HL-60 (cell line): ENCODE data around the gene IRAG1.

Experiments
- DNase-seq, 2 experiments: peaks; one replicate each; pipeline ENCODE4 v3.0.0-alpha.2; 2010 to 2020; ENCODE audit warnings: low read depth in 1 of 2, low spot score in 1 of 2
- H3K27ac ChIP-seq: fragments of 250-450 bp; sonication (Bioruptor Pico); replicated peaks from 2 replicates; pipeline ENCODE4 v1.5.1; 2020; ENCODE audit warnings: mild to moderate bottlenecking, moderate library complexity
- H3K27me3 ChIP-seq: fragments of 250-450 bp; sonication (Bioruptor Pico); 2 replicates; pipeline ENCODE4 v1.5.1; 2021; ENCODE audit warnings: mild to moderate bottlenecking, moderate library complexity; ENCODE audit not compliant: insufficient read depth, poor library complexity, severe bottlenecking
- H3K4me3 ChIP-seq: replicated peaks from 2 replicates; pipeline ENCODE4 v1.5.1; 2011; ENCODE audit warnings: mild to moderate bottlenecking, control low read depth, low read length; ENCODE audit not compliant: insufficient read depth
- GABPA ChIP-seq: IDR thresholded peaks from 2 replicates; pipeline ENCODE4 v1.6.1; 2012; ENCODE audit warnings: low read depth
- POLR2AphosphoS5 ChIP-seq: IDR thresholded peaks from 2 replicates; pipeline ENCODE4 v1.6.1; 2012; ENCODE audit warnings: low read depth
- SPI1 ChIP-seq: IDR thresholded peaks from 2 replicates; pipeline ENCODE4 v1.6.1; 2012; ENCODE audit warnings: low read depth, mild to moderate bottlenecking, borderline replicate concordance
- TF ChIP-seq, protein P1 (sequence below): IDR thresholded peaks from 2 replicates; pipeline ENCODE4 v1.6.1; 2012; ENCODE audit warnings: low read depth; ENCODE audit not compliant: insufficient replicate concordance
- TF ChIP-seq, protein P2 (sequence below): IDR thresholded peaks from one replicate; pipeline ENCODE4 v1.5.1; 2011; ENCODE audit warnings: low read length, control low read depth, inconsistent platforms; ENCODE audit not compliant: insufficient read depth

IRAG1 gene

DNA sequence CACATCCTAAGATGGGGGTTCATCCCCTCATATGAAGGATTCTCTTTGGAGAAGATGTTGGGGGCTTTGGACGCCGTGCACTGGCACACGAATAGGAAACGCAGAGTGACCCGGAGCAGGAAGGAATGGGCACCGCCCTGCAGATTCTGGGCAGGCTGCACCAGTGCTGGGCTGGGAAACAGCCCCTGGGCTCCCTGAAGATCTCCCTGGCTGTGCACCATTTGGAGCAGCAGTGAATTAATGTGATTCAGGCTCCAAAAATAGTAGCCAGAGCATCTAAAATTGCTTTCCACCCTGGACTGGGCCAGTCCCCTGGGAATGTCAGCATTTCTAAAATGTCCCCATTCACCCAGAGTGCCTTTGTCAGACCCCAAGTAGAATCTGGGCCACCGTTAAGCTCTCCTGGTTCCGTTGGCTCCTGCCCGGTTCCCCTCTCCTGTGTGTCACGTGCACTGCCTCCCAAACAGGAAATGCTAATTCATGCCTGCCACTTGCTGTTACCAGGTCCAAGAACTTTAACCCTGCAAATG lies 18.6 kb downstream of the IRAG1 start:
- TF ChIP-seq, protein P1, sequence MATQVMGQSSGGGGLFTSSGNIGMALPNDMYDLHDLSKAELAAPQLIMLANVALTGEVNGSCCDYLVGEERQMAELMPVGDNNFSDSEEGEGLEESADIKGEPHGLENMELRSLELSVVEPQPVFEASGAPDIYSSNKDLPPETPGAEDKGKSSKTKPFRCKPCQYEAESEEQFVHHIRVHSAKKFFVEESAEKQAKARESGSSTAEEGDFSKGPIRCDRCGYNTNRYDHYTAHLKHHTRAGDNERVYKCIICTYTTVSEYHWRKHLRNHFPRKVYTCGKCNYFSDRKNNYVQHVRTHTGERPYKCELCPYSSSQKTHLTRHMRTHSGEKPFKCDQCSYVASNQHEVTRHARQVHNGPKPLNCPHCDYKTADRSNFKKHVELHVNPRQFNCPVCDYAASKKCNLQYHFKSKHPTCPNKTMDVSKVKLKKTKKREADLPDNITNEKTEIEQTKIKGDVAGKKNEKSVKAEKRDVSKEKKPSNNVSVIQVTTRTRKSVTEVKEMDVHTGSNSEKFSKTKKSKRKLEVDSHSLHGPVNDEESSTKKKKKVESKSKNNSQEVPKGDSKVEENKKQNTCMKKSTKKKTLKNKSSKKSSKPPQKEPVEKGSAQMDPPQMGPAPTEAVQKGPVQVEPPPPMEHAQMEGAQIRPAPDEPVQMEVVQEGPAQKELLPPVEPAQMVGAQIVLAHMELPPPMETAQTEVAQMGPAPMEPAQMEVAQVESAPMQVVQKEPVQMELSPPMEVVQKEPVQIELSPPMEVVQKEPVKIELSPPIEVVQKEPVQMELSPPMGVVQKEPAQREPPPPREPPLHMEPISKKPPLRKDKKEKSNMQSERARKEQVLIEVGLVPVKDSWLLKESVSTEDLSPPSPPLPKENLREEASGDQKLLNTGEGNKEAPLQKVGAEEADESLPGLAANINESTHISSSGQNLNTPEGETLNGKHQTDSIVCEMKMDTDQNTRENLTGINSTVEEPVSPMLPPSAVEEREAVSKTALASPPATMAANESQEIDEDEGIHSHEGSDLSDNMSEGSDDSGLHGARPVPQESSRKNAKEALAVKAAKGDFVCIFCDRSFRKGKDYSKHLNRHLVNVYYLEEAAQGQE = no peak
- TF ChIP-seq SPI1 = no peak
- no peak for TF ChIP-seq GABPA
- TF ChIP-seq, protein P2, sequence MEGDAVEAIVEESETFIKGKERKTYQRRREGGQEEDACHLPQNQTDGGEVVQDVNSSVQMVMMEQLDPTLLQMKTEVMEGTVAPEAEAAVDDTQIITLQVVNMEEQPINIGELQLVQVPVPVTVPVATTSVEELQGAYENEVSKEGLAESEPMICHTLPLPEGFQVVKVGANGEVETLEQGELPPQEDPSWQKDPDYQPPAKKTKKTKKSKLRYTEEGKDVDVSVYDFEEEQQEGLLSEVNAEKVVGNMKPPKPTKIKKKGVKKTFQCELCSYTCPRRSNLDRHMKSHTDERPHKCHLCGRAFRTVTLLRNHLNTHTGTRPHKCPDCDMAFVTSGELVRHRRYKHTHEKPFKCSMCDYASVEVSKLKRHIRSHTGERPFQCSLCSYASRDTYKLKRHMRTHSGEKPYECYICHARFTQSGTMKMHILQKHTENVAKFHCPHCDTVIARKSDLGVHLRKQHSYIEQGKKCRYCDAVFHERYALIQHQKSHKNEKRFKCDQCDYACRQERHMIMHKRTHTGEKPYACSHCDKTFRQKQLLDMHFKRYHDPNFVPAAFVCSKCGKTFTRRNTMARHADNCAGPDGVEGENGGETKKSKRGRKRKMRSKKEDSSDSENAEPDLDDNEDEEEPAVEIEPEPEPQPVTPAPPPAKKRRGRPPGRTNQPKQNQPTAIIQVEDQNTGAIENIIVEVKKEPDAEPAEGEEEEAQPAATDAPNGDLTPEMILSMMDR = no peak
- TF ChIP-seq POLR2AphosphoS5 = no peak
- H3K27ac ChIP-seq = no peak overlapping the region
- no peak for DNase-seq
- no peak overlapping the region for H3K4me3 ChIP-seq
- no peaks in the 10 kb centered on the region for H3K27me3 ChIP-seq

DNA sequence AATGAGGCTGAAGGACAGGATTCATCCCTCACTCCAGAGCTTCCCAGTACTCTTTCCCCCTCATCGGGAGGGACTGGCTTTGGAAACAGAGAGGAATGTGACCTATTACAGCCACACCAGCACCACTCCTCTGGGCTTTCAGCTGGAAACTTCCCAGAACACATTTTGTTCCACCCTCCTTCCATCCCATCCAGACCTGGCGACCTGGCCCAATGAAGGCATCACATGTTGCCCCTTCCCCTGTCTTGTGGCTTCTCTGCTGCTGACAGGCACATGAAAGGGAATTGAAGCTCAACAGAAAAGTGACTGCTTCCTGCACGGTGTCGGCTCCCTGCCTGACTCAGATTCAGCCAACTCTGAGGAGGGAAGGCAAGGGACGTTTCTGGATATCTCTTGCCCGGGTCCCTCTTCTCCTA lies 19.1 kb downstream of the IRAG1 start:
- no peak overlapping the region for H3K27ac ChIP-seq
- no peaks in the 10 kb centered on the region for H3K27me3 ChIP-seq
- H3K4me3 ChIP-seq = no peak overlapping the region
- no peak for TF ChIP-seq SPI1
- no peak for TF ChIP-seq GABPA
- TF ChIP-seq, protein P2 = no peak
- TF ChIP-seq, protein P1 = no peak
- no peak for TF ChIP-seq POLR2AphosphoS5
- DNase-seq = no peak

DNA sequence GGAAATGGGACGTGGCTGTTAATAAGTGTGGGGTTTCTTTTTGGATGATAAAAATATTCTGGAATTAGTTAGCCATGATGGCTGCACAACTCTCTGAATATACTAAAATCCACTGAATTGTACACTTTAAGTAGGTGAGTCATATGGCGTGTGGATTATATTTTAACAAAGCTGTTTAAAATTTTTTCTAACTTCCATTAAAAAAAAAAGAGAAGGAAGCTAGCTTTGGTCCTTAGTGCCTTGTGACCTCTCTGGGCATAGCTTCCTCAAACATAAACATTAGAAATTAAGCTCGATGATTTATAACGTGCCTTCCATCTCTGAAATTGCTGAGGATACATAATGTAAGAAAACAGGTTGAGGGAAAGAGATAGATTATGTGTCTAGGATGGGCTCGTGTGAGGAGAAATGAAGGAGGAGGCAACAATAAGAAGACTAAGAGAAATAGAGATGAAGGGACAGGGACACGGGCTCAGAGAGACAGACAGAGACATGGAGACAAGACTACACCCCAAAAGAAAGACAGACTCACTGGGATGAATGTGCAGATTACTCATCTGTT lies 20.0 kb downstream of the IRAG1 start:
- Histone ChIP-seq H3K4me3 (no peak overlapping the region), H3K27me3 (no peaks in the 10 kb centered on the region), H3K27ac (no peak overlapping the region)
- no peak for DNase-seq
- TF ChIP-seq SPI1 (no peak), GABPA (no peak), POLR2AphosphoS5 (no peak)
- TF ChIP-seq, protein P2 = no peak
- TF ChIP-seq, protein P1 = no peak
